ENCODE measurements around the gene CRIM1. TPM values are rescaled to one million over a fixed set of nuclear protein-coding genes. Genes with fewer than 3 reads are reported as not detected.

Gene CRIM1
- total and polyA plus RNA-seq, 4 donors = 24.3 to 119 (median 58.4) TPM

- no peak overlapping the region for H3K9ac ChIP-seq (ENCODE audit: insufficient read depth in 1 of 2, low read length in 2 of 2)
- 81 to 93% methylated on average over 5 of the region's 5 CpGs for WGBS, 2 donors
Measured at GRCh38 chr2:36335597-36335996, 20.0 kb upstream of the CRIM1 start.

GRCh38 chr2:36336321-36336720 is 19.3 kb upstream of the CRIM1 start:
- TF ChIP-seq, protein P1, sequence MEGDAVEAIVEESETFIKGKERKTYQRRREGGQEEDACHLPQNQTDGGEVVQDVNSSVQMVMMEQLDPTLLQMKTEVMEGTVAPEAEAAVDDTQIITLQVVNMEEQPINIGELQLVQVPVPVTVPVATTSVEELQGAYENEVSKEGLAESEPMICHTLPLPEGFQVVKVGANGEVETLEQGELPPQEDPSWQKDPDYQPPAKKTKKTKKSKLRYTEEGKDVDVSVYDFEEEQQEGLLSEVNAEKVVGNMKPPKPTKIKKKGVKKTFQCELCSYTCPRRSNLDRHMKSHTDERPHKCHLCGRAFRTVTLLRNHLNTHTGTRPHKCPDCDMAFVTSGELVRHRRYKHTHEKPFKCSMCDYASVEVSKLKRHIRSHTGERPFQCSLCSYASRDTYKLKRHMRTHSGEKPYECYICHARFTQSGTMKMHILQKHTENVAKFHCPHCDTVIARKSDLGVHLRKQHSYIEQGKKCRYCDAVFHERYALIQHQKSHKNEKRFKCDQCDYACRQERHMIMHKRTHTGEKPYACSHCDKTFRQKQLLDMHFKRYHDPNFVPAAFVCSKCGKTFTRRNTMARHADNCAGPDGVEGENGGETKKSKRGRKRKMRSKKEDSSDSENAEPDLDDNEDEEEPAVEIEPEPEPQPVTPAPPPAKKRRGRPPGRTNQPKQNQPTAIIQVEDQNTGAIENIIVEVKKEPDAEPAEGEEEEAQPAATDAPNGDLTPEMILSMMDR (IDR thresholded peaks at IDR 0.05; ENCODE audit: control extremely low read depth, extremely low read depth) = no peak
- H3K9me3 ChIP-seq (ENCODE audit: control insufficient read depth in 4 of 4, insufficient read depth in 3 of 4, low read length in 3 of 4) = no peaks in the 10 kb centered on the region
- no peak overlapping the region for H3K4me3 ChIP-seq
- DNase-seq (no peak), ATAC-seq (ENCODE audit: insufficient read depth, low FRiP score) (no peak)
- H3K36me3 ChIP-seq (ENCODE audit: control insufficient read depth in 4 of 4, insufficient read depth in 4 of 4, low read length in 4 of 4) = no peaks in the 10 kb centered on the region
- 97 to 98% methylated on average over 2 of the region's 2 CpGs for WGBS, 2 donors
- no peaks in the 10 kb centered on the region for H3K27me3 ChIP-seq (ENCODE audit: control insufficient read depth in 3 of 3, insufficient read depth in 3 of 3, low read length in 2 of 3)
- no peak overlapping the region for H3K27ac ChIP-seq (ENCODE audit: low read depth in 1 of 2, low read length in 1 of 2)
- no peak overlapping the region for H3K9ac ChIP-seq (ENCODE audit: insufficient read depth in 1 of 2, low read length in 2 of 2)
- peaks cover 0 to under 1% (median 0%) of the 10 kb centered on the region in 5 donors for H3K4me1 ChIP-seq (ENCODE audit: control insufficient read depth in 5 of 5, insufficient read depth in 5 of 5, low read length in 5 of 5)

More at GRCh38 chr2:36335597-36335996, 20.0 kb upstream of the CRIM1 start:
- DNase-seq (no peak), ATAC-seq (ENCODE audit: insufficient read depth, low FRiP score) (no peak)
- Histone ChIP-seq H3K27ac (ENCODE audit: low read depth in 1 of 2, low read length in 1 of 2) (no peak overlapping the region), H3K4me1 (ENCODE audit: control insufficient read depth in 5 of 5, insufficient read depth in 5 of 5, low read length in 5 of 5) (peaks cover 0 to 7% (median 0%) of the 10 kb centered on the region in 5 donors), H3K9me3 (ENCODE audit: control insufficient read depth in 4 of 4, insufficient read depth in 3 of 4, low read length in 3 of 4) (no peaks in the 10 kb centered on the region), H3K36me3 (ENCODE audit: control insufficient read depth in 4 of 4, insufficient read depth in 4 of 4, low read length in 4 of 4) (no peaks in the 10 kb centered on the region), H3K4me3 (no peak overlapping the region), H3K27me3 (ENCODE audit: control insufficient read depth in 3 of 3, insufficient read depth in 3 of 3, low read length in 2 of 3) (no peaks in the 10 kb centered on the region)
- TF ChIP-seq, protein P1 (IDR thresholded peaks at IDR 0.05; ENCODE audit: control extremely low read depth, extremely low read depth) = no peak

DNA sequence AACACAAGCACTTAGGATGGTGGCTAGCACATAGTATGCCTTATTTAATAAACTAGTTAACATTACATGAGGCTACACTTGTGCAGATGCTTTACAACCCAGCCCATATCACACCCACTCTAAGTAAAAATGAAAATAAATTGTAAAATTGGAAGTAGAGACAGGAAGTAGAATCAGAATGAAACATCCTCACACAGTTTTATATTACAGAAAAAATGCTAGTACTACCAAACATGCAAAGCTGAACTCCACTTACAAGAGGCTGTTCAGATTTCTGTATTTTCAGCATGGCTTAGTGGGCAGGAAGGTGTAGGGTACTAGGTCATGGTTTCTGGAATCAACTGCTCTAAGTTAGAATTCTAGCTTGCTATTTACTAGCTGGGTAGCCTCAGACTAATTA is 18.2 kb upstream of the CRIM1 start:
- no peaks in the 10 kb centered on the region for H3K36me3 ChIP-seq (ENCODE audit: control insufficient read depth in 4 of 4, insufficient read depth in 4 of 4, low read length in 4 of 4)
- H3K27ac ChIP-seq (ENCODE audit: low read depth in 1 of 2, low read length in 1 of 2) = no peak overlapping the region
- no peaks in the 10 kb centered on the region for H3K9me3 ChIP-seq (ENCODE audit: control insufficient read depth in 4 of 4, insufficient read depth in 3 of 4, low read length in 3 of 4)
- H3K4me3 ChIP-seq = no peak overlapping the region
- ATAC-seq (ENCODE audit: insufficient read depth, low FRiP score) (no peak), DNase-seq (no peak)
- no peak overlapping the region for H3K9ac ChIP-seq (ENCODE audit: insufficient read depth in 1 of 2, low read length in 2 of 2)
- H3K27me3 ChIP-seq (ENCODE audit: control insufficient read depth in 3 of 3, insufficient read depth in 3 of 3, low read length in 2 of 3) = no peaks in the 10 kb centered on the region
- TF ChIP-seq, protein P1 (IDR thresholded peaks at IDR 0.05; ENCODE audit: control extremely low read depth, extremely low read depth) = no peak
- no peaks in the 10 kb centered on the region for H3K4me1 ChIP-seq (ENCODE audit: control insufficient read depth in 5 of 5, insufficient read depth in 5 of 5, low read length in 5 of 5)

DNA sequence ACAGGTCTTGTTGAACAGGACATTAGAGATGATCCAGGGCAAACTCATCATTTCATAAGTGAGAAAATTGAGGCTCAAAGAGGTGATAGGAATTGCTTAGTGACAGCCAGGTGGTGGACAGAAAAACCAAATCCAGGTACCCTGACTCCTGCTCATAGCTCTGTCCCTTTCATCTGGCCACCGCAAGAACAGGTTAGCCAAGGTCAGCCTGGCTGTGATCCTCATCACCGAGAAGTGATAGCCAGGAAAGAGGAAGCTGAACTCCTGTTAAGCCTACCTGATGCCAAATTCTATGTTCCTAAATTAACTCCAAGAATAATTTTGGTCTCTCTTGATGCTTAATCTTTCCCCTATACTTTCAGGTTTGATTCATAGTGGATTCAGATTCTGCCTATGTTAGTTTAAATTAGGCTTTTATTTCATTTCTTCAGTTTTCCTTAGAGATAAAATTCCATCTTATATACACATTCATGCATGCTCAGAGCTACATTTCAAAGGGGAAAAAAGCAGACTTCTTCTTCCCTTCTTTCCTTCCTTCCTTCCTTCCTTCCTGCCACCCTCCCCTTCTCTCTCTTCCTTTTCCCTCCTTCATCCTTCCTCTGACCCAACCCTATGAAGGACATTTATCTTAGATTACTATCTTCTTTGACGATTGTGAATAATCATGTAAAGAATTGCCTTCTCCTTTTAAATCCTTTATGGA is 17.3 kb upstream of the CRIM1 start:
- Histone ChIP-seq H3K27me3 (ENCODE audit: control insufficient read depth in 3 of 3, insufficient read depth in 3 of 3, low read length in 2 of 3) (no peaks in the 10 kb centered on the region), H3K4me3 (no peak overlapping the region), H3K36me3 (ENCODE audit: control insufficient read depth in 4 of 4, insufficient read depth in 4 of 4, low read length in 4 of 4) (no peaks in the 10 kb centered on the region), H3K27ac (ENCODE audit: low read depth in 1 of 2, low read length in 1 of 2) (no peak overlapping the region), H3K9me3 (ENCODE audit: control insufficient read depth in 4 of 4, insufficient read depth in 3 of 4, low read length in 3 of 4) (no peaks in the 10 kb centered on the region), H3K4me1 (ENCODE audit: control insufficient read depth in 5 of 5, insufficient read depth in 5 of 5, low read length in 5 of 5) (no peaks in the 10 kb centered on the region), H3K9ac (ENCODE audit: insufficient read depth in 1 of 2, low read length in 2 of 2) (no peak overlapping the region)
- ATAC-seq (ENCODE audit: insufficient read depth, low FRiP score) = no peak
- no peak for DNase-seq
- TF ChIP-seq, protein P1 (IDR thresholded peaks at IDR 0.05; ENCODE audit: control extremely low read depth, extremely low read depth) = no peak
- WGBS, 2 donors = 51 to 73% methylated on average over 3 of the region's 3 CpGs

Measured in lung (tissue), 12 donors.